Measurements from ENCODE around the gene LGALS4. TPM values are rescaled to one million over a fixed set of nuclear protein-coding genes. Genes with fewer than 3 reads are reported as not detected.

LGALS4 gene
- total and polyA plus RNA-seq, 9 of the 15 experiments (the other 6 are each of a cell fraction or from before 2014, with no cell fraction given): 0.08 to 1.1 (median 0.30) TPM; not detected in 3

- TF ChIP-seq ZNF699 (CRISPR knock-in tag; IDR thresholded peaks at IDR 0.05; ENCODE audit: insufficient replicate concordance) (no peak), ATF4 (CRISPR knock-in tag; IDR thresholded peaks at IDR 0.05) (no peak), RB1 (IDR thresholded peaks at IDR 0.05; ENCODE audit: low read depth) (no peak), NONO (IDR thresholded peaks at IDR 0.05; ENCODE audit: low read depth in 2 of 2, low read length in 1 of 2) (no peak), NFYB (IDR thresholded peaks at IDR 0.05; ENCODE audit: extremely low read depth, insufficient read length) (no peak), CTBP1 (IDR thresholded peaks at IDR 0.05; ENCODE audit: borderline replicate concordance) (no peak), BCLAF1 (IDR thresholded peaks at IDR 0.05; ENCODE audit: borderline replicate concordance in 1 of 2, control insufficient read depth in 1 of 2, low read depth in 2 of 2, low read length in 1 of 2) (no peak), PTRF (tag; IDR thresholded peaks at IDR 0.05) (no peak), NFE2 (IDR thresholded peaks at IDR 0.05; ENCODE audit: low read depth) (peak; percentile 14; the same call in 1 of the 2 replicates), ZNF318 (IDR thresholded peaks at IDR 0.05; ENCODE audit: borderline replicate concordance in 1 of 2, low read depth in 1 of 2) (no peak), PHB (CRISPR knock-in tag; IDR thresholded peaks at IDR 0.05) (no peak), TGIF2 (CRISPR knock-in tag; IDR thresholded peaks at IDR 0.05) (no peak), KDM2B (CRISPR knock-in tag; IDR thresholded peaks at IDR 0.05) (no peak), TSC22D4 (tag; IDR thresholded peaks at IDR 0.05) (no peak), MAZ (CRISPR knock-in tag; conservative IDR thresholded peaks at IDR 0.05 in 1 of 2, IDR thresholded peaks at IDR 0.05 in 1 of 2) (no peak), LEF1 (IDR thresholded peaks at IDR 0.05) (no peak), RBM34 (IDR thresholded peaks at IDR 0.05; ENCODE audit: borderline replicate concordance, insufficient read depth, low read length) (no peak)
Observed at GRCh38 chr19:38784224-38784623, 28.5 kb downstream of the LGALS4 start (continued).
